Bronchial epithelial cell (primary cell): Measurements from ENCODE around the gene ATIC. TPM values are rescaled to one million over a fixed set of nuclear protein-coding genes. Genes with fewer than 3 reads are reported as not detected.
"Not testable (repeated sequence)": the region's sequence is repeated elsewhere in the genome, so short reads cannot be mapped to it uniquely, and the experiment has no call there.

Source experiments
- DNase-seq: peaks from one replicate; pipeline ENCODE4 v3.0.0-alpha.2; 2010; ENCODE audit warnings: low read depth
- FAIRE-seq: peaks from 2 replicates; lab custom pipeline; 2011; peaks lifted over from hg19 to GRCh38; lab: Jason Lieb, UNC
- H3K27me3 ChIP-seq: 2 replicates; pipeline ENCODE4 v1.5.1; 2011; ENCODE audit warnings: low read length; ENCODE audit not compliant: control insufficient read depth, insufficient read depth
- H3K36me3 ChIP-seq: 2 replicates; pipeline ENCODE4 v1.5.1; 2011; ENCODE audit warnings: low read length; ENCODE audit not compliant: control insufficient read depth, insufficient read depth
- H3K4me3 ChIP-seq: 2 replicates; pipeline ENCODE4 v1.5.1; 2011; ENCODE audit warnings: mild to moderate bottlenecking, low read depth, low read length, control low read depth
- total RNA-seq: library from RNA; depleted of rRNA; stranded (reverse); fragments of >200 nt; gene quantifications from 2 replicates; pipeline ENCODE4 v1.2.1, GENCODE V29; 2014
- TF ChIP-seq, protein P1 (sequence below): IDR thresholded peaks from 2 replicates; pipeline ENCODE4 v1.5.1; 2011; ENCODE audit warnings: mild to moderate bottlenecking, moderate library complexity, low read length, control low read depth, inconsistent platforms; ENCODE audit not compliant: insufficient read depth, severe bottlenecking

Gene ATIC
- total RNA-seq, 1 donor from 2014 or later, result 35.0 TPM

DNA sequence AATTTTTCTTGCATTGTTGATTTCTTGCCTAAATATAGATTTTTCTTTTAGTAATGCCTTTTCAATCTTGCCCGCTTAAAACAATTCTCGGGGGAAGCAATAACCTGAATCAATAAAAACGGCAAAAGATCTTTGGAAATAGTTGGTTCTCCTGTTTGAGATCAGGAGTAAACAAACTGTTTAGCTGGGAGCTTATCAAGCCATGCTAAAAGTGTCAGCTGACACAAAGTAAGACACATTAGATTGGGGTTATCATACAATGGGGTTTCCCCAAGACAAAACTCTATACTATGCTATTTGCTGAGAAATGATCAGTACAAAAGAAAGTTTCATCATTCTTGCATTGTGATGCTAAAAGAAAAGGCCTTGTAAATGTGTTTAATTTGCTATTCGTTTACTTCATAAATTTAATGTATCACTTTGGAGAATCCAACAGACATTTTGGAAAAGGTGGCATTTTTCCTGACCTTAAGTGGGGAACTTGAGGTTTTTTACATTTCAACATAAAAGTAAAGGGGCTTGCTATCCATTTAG lies 46.5 kb downstream of the ATIC start:
- FAIRE-seq (no peak), DNase-seq (no peak)
- Histone ChIP-seq H3K27me3 (no peaks in the 10 kb centered on the region), H3K36me3 (peaks cover 7% of the 10 kb centered on the region), H3K4me3 (no peak overlapping the region)
- TF ChIP-seq, protein P1, sequence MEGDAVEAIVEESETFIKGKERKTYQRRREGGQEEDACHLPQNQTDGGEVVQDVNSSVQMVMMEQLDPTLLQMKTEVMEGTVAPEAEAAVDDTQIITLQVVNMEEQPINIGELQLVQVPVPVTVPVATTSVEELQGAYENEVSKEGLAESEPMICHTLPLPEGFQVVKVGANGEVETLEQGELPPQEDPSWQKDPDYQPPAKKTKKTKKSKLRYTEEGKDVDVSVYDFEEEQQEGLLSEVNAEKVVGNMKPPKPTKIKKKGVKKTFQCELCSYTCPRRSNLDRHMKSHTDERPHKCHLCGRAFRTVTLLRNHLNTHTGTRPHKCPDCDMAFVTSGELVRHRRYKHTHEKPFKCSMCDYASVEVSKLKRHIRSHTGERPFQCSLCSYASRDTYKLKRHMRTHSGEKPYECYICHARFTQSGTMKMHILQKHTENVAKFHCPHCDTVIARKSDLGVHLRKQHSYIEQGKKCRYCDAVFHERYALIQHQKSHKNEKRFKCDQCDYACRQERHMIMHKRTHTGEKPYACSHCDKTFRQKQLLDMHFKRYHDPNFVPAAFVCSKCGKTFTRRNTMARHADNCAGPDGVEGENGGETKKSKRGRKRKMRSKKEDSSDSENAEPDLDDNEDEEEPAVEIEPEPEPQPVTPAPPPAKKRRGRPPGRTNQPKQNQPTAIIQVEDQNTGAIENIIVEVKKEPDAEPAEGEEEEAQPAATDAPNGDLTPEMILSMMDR, result no peak

DNA sequence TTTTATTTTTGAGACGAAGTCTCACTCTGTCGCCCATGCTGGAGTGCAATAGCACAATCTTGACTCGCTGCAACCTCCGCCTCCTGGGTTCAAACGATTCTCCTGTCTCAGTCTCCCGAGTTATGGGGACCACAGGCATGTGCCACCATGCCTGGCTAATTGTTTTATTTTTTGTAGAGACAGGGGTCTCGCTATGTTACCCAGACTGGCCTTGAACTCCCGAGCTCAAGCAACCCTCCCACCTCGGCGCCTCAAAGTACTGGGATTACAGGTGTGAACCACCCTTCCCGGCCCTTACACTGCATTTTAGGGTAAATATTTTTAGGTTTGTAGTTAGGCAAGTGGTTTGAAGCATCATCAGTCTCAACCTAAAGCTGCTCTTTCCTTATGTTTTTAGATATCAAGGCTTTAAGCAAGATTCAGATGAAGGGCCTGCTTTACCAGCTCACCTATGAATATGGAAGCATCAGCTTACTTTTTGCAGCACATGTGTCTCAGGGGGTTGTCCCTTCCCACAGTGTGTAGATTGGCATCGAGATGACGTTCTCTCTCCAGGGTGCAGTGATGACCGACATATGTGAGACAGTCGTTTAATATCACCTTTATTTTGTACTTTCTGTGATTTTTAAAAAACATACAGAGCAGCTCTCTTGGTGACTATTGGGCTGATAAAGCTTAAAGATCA lies 47.2 kb downstream of the ATIC start:
- TF ChIP-seq, protein P1, result no peak
- no peak for DNase-seq
- no peak for FAIRE-seq
- Histone ChIP-seq H3K27me3 (no peaks in the 10 kb centered on the region), H3K36me3 (peaks cover 9% of the 10 kb centered on the region), H3K4me3 (no peak overlapping the region)

DNA sequence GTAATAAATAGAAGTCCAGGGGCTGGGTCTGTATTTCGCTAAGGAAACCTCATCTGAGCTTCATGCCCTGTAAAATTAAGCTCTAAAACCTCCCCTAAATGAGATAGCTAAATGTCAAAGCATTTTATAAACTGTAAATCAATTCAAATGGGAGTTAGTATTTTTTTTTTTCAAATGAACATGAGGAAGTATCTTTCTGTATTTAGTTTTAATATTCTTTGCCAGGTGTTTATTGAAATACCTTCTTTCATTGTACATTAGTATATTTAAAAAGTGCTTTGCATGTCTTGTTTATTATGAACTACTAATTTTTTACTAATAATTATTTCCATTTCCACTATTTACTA lies 47.7 kb downstream of the ATIC start:
- no peak overlapping the region for H3K4me3 ChIP-seq
- DNase-seq (no peak), FAIRE-seq (no peak)
- TF ChIP-seq, protein P1, result no peak
- peaks cover 9% of the 10 kb centered on the region for H3K36me3 ChIP-seq
- H3K27me3 ChIP-seq, result no peaks in the 10 kb centered on the region

DNA sequence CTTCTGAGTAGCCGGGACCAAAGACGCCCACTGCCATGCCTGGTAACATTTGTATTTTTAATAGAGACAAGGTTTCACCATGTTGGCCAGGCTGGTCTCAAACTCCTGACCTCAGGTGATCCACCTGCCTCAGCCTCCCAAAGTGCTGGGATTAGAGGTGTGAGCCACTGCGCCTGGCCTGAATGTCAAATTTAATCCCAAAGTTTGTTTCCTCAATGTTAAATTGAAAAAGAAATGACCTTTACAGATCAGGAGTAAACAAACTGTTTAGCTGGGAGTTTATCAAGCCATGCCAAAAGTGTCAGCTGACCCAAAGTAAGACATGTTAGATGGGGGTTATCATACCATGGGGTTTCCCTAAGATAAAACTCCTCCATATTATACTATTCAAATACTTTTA lies 48.2 kb downstream of the ATIC start:
- H3K36me3 ChIP-seq, result peaks cover 10% of the 10 kb centered on the region
- H3K27me3 ChIP-seq, H3K4me3 ChIP-seq, DNase-seq, FAIRE-seq: not testable (repeated sequence)

DNA sequence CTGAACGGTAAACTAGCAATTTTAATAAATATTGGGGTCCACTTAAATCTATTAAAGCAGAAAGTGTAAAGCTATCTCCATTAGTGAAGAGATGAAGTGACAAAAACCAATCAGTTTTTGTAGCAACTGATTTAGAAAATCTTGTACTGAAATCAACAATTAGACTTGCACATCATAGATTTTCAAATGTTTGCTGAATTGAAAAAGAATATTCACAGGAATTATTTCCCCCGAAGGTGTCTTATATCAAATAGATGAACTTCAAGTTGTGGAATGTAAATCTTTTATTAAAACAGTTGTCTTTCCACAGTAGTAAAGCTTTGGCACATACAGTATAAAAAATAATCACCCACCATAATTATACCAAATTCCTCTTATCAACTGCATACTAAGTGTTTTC lies 48.7 kb downstream of the ATIC start:
- no peak for FAIRE-seq
- peaks cover 12% of the 10 kb centered on the region for H3K36me3 ChIP-seq

DNA sequence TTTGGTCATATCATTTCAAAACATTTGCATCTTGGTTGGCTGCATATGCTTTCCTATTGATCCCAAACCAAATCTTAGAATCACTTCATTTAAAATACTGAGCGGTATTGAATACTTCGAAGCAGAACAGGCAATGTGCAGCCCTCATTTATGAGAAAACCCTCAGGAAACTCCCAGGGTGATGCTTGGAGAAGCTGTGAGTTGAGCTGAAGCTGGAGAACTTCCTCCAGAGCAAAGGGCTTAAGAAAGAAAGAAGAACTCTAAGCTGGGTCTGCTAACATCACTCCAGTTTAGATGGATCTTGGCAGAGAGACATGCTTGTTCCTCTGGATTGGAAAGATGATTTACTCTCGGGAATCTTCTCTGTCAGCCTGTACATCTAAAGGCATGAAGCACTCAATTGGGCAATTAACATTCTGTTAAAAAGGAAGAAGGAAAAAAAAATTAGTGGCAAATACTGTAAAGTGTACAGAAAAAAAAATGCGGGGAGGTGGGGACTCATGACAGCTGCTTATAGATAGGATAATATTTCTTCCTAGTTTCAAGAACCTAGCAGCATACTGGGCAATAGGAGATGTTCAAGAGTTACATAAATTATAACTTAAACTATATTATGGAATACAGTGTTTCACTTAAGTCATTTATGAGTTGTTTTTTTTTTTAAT lies 49.5 kb downstream of the ATIC start:
- Histone ChIP-seq H3K4me3 (no peak overlapping the region), H3K27me3 (no peaks in the 10 kb centered on the region), H3K36me3 (peaks cover 12% of the 10 kb centered on the region)
- FAIRE-seq, result no peak
- no peak for DNase-seq
- TF ChIP-seq, protein P1, result no peak

More for the DNA sequence above, 48.7 kb downstream of the ATIC start:
- H3K27me3 ChIP-seq, result no peaks in the 10 kb centered on the region
- no peak for DNase-seq
- H3K4me3 ChIP-seq, result no peak overlapping the region
- TF ChIP-seq, protein P1, result no peak
